Placental epithelial cell (primary cell): ENCODE results near the gene CLEC20A. TPM values are rescaled to one million over a fixed set of nuclear protein-coding genes. Genes with fewer than 3 reads are reported as not detected.

Source experiments
- small RNA-seq: library from RNA; depleted of rRNA; stranded (forward); fragments of <200 nt; gene quantifications from one replicate; pipeline ENCODE3, GENCODE V24; 2012
- total RNA-seq: library from RNA; depleted of rRNA; stranded (reverse); fragments of >200 nt; gene quantifications from 2 replicates; pipeline ENCODE4 v1.2.3, GENCODE V29; 2012

The CLEC20A gene
- 0.43 and 0.79 TPM in 2 replicates for total RNA-seq

DNA sequence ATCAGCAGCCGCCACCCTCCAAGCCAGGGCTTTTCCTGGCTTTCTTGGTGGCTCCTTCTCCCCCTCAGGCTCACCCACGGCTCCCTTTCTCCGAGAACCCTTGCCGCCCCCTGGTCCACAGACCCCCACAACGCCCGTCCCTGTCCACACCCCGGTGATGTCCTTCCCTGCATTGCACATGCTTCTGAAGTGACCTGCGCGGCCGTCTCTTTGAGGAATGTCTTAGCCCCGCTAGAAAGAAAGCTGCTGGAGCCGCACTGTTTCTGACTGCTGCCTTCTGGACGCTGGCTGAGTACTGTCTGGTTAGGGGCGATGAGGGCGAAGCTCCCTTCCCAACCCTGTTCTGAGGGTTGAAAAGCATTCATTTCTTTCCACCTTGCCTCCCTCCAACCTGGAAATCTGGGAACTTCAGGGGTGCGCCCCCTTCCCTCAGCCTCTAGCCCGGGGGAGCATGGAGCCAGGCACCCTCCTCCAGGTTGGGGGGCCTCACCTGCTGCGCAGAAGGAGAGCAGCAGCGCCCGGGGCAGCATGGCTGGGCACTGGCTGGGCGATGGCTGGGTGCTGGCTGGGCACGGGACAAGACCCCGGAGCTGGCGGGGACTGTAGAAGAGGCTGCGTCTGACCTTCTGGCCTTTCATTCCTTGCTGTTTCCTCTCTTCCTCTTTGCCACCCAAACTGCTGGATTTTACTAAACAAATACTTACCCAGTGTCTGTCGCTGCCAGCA, at the start of gene CLEC20A:
Gene CLEC20A, minus strand, starts transcription at position 555 of the 726 bp plus-strand sequence. Its CDS starts 25 bp downstream, at position 530.

DNA sequence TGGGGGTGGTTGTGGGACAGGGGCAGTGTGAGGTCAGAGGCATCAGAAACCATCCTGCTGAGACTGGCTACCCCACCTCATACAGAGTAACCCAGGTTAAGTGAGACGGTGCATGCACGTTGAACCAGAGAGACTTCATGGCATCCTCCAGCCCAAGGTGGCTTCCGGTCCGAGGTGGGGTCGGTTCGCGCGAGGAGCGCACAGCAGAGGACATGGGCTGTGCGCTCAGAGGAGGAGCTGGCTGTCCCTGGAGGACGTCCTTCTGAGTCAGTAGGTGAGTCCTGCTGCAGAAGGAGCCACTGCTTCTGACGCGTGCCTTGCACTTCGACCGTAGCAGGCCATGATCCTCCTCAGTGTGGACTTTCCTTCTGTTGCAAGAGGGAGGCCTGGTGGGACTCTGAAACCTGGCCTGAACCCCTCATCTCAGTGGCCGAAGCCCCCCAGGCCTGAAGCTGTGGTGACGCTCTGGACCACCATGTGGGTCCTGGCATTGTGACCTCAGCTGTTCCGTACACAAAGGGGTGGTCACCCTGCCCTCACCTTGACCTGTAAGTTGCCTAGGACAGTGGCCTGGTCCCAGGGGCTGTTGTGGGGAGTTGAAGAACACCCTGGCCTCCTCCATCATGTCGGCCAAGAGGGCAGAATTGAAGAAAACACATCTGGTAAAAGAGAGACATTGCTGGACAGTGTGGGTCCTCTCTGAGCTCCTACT, 16.0 kb upstream of the CLEC20A start, which contains the start of gene TEX35:
Gene TEX35, plus strand, starts transcription at position 544 of the 712 bp plus-strand sequence. Its CDS starts 80 bp downstream, at position 624.

Small RNA genes within 50 kb of the gene (small RNA-seq; reads per million reads assigned to genes)
- not detected for gene RF00017

Other genes starting within 250 kb of the CLEC20A start
- not detected in 2 replicates for gene TEX35, start 16.1 kb upstream of the CLEC20A start, total RNA-seq
- gene RALGPS2, start 228.3 kb upstream of the CLEC20A start, total RNA-seq: 22.4 and 24.9 TPM in 2 replicates